Liver (tissue), 9 donors: Measurements from ENCODE around the gene RBBP4. TPM values are rescaled to one million over a fixed set of nuclear protein-coding genes. Genes with fewer than 3 reads are reported as not detected.

Experiments
- DNase-seq: peaks from one replicate; pipeline ENCODE4 v3.0.0-alpha.2; 2017; ENCODE audit warnings: low spot score
- H3K27ac ChIP-seq, 2 donors: one replicate each; pipeline ENCODE4 v1.7.0; 2013; ENCODE audit warnings: inconsistent platforms in 2 of 2, low read length in 2 of 2, control low read depth in 1 of 2, low read depth in 1 of 2, mild to moderate bottlenecking in 1 of 2
- H3K27me3 ChIP-seq, 4 donors: one replicate each; pipeline versions ENCODE4 v1.6.1 to v1.7.0; 2013; ENCODE audit warnings: low read length in 3 of 4, inconsistent platforms in 1 of 4, mild to moderate bottlenecking in 1 of 4, moderate library complexity in 1 of 4; ENCODE audit not compliant: control insufficient read depth in 4 of 4, insufficient read depth in 4 of 4
- H3K36me3 ChIP-seq, 4 donors: one replicate each; pipeline versions ENCODE4 v1.6.1 to v1.7.0; 2013; ENCODE audit warnings: low read length in 3 of 4, mild to moderate bottlenecking in 3 of 4, low read depth in 1 of 4, moderate library complexity in 1 of 4; ENCODE audit not compliant: control insufficient read depth in 4 of 4, insufficient read depth in 3 of 4
- H3K4me1 ChIP-seq, 4 donors: one replicate each; pipeline versions ENCODE4 v1.6.1 to v1.7.0; 2013; ENCODE audit warnings: low read length in 3 of 4, mild to moderate bottlenecking in 3 of 4, moderate library complexity in 1 of 4; ENCODE audit not compliant: control insufficient read depth in 4 of 4, insufficient read depth in 4 of 4
- H3K4me3 ChIP-seq, 3 donors: one replicate each; pipeline versions ENCODE4 v1.6.1 to v1.7.0; 2013; ENCODE audit warnings: low read length in 3 of 3, control low read depth in 1 of 3, low read depth in 1 of 3, mild to moderate bottlenecking in 1 of 3
- H3K9ac ChIP-seq, 2 donors: one replicate each; pipeline ENCODE4 v1.7.0; 2013; ENCODE audit warnings: low read length in 2 of 2, mild to moderate bottlenecking in 2 of 2, moderate library complexity in 2 of 2, control low read depth in 1 of 2, low read depth in 1 of 2
- H3K9me3 ChIP-seq, 4 donors: one replicate each; pipeline versions ENCODE4 v1.6.1 to v1.7.0; 2013; ENCODE audit warnings: low read length in 3 of 4; ENCODE audit not compliant: control insufficient read depth in 4 of 4
- EGR1 ChIP-seq, 2 donors: IDR thresholded peaks; 2 replicates each; pipeline ENCODE4 v1.6.1; 2016 to 2018; ENCODE audit warnings: antibody characterized with exemption in 2 of 2, low read depth in 2 of 2
- FOXA1 ChIP-seq: IDR thresholded peaks from 2 replicates; pipeline ENCODE4 v1.6.1; 2016; ENCODE audit warnings: antibody characterized with exemption
- GABPA ChIP-seq, 2 donors: IDR thresholded peaks in 1 of 2; conservative IDR thresholded peaks in 1 of 2; 2 replicates each; pipeline ENCODE4 v1.6.1; 2016; ENCODE audit warnings: antibody characterized with exemption in 2 of 2, mild to moderate bottlenecking in 1 of 2, moderate library complexity in 1 of 2
- HNF4A ChIP-seq, 2 donors: conservative IDR thresholded peaks; 2 replicates each; pipeline ENCODE4 v1.6.1; 2016; ENCODE audit warnings: antibody characterized with exemption in 2 of 2, mild to moderate bottlenecking in 2 of 2
- HNF4G ChIP-seq: IDR thresholded peaks from 2 replicates; pipeline ENCODE4 v1.6.1; 2016; ENCODE audit warnings: antibody characterized with exemption
- JUND ChIP-seq, 2 donors: IDR thresholded peaks; 2 replicates each; pipeline ENCODE4 v1.6.1; 2016; ENCODE audit warnings: antibody characterized with exemption in 2 of 2
- NR2F2 ChIP-seq: IDR thresholded peaks from 2 replicates; pipeline ENCODE4 v1.6.1; 2016; ENCODE audit warnings: antibody characterized with exemption
- RXRA ChIP-seq, 2 donors: IDR thresholded peaks; 2 replicates each; pipeline ENCODE4 v1.6.1; 2017 to 2018; ENCODE audit warnings: antibody characterized with exemption in 2 of 2, mild to moderate bottlenecking in 1 of 2
- SP1 ChIP-seq: IDR thresholded peaks from 2 replicates; pipeline ENCODE4 v1.6.1; 2018; ENCODE audit warnings: antibody characterized with exemption, mild to moderate bottlenecking
- TAF1 ChIP-seq: conservative IDR thresholded peaks from 2 replicates; pipeline ENCODE4 v1.6.1; 2016; ENCODE audit warnings: antibody characterized with exemption, mild to moderate bottlenecking
- YY1 ChIP-seq: IDR thresholded peaks from 2 replicates; pipeline ENCODE4 v1.6.1; 2016; ENCODE audit warnings: antibody characterized with exemption, mild to moderate bottlenecking
- WGBS: extraction: QIAGEN DNeasy Blood & Tissue Kit; methylation state at CpG from one replicate; pipeline ENCODE4 v1.1.7; 2013; 5-methylcytosine and 5-hydroxymethylcytosine counted together
- polyA plus RNA-seq, 2 donors: library from polyadenylated mRNA; stranded (reverse) in 1 of 2; unstranded in 1 of 2; fragments of 200-250 nt in 1 of 2; fragments of >200 nt in 1 of 2; fragmentation: Nextera tagmentation in 1 of 2; extraction: Ambion mirVana in 1 of 2; gene quantifications; one replicate each; pipeline versions ENCODE4 v1.2.1 to v1.2.3, GENCODE V29; 2013 to 2015
- total RNA-seq, 2 donors: library from RNA; depleted of rRNA; stranded (reverse); fragments of >200 nt; gene quantifications; one replicate each; pipeline ENCODE4 v1.2.3, GENCODE V29; 2014
- TF ChIP-seq, protein P1 (sequence below): fragments of 150-350 bp; IDR thresholded peaks from 2 replicates; pipeline ENCODE4 v1.5.1; 2017; ENCODE audit warnings: improper control_type of control experiment, low read depth, low read length; ENCODE audit not compliant: missing input control
- TF ChIP-seq, protein P2 (sequence below): IDR thresholded peaks from 2 replicates; pipeline ENCODE4 v1.6.1; 2016; ENCODE audit warnings: antibody characterized with exemption, mild to moderate bottlenecking
- TF ChIP-seq, protein P3 (sequence below): IDR thresholded peaks from 2 replicates; pipeline ENCODE4 v1.6.1; 2016; ENCODE audit warnings: antibody characterized with exemption
- TF ChIP-seq, protein P4 (sequence below): IDR thresholded peaks from 2 replicates; pipeline ENCODE4 v1.6.1; 2016; ENCODE audit warnings: antibody characterized with exemption
- TF ChIP-seq, protein P5 (sequence below): IDR thresholded peaks from 2 replicates; pipeline ENCODE4 v1.6.1; 2016; ENCODE audit warnings: antibody characterized with exemption
- donor health status: healthy.
- donor health status: healthy.
- donor health status: healthy.
- donor health status: healthy.
- donor health status: healthy.

RBBP4 gene
- total and polyA plus RNA-seq, 4 donors: 35.3 to 93.1 (median 49.0) TPM

DNA sequence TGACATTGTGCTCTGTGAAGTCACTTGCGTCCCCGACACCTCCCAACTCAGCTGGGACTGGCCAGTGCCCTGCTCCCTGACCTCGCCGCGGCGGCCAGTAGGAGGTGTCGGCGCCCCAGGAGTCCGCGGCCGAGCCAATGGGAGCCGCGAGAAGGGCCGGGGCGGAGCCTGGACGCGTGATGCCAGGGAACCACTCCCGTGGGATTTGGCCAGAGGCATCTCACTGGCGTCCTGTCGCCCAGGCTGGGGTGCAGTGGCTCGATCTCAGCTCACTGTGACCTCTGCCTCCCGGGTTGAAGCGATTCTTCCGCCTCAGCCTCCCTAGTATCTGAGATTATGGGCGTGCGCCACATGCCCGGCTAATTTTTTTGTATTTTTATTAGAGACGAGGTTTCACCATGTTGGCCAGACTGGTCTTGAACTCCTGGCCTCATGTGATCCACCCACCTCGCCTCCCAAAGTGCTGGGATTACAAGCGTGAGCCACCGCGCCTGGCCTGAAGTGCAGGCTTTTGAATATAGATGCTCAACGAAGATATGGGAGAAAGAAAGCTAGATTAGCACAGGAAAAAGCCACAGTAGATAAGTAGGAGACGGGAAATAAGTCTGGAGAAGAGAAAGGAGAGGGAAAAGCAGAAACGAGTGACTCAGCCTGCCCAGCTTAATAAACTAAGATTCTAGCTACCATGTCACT is 38.7 kb upstream of the RBBP4 start:
- Histone ChIP-seq H3K27me3 (no peaks in the 10 kb centered on the region), H3K9me3 (no peaks in the 10 kb centered on the region), H3K36me3 (no peaks in the 10 kb centered on the region), H3K4me1 (peaks cover 0 to 7% (median 2%) of the 10 kb centered on the region in 4 donors), H3K9ac (no peak overlapping the region), H3K27ac (no peak overlapping the region), H3K4me3 (peak overlapping the region; percentile 33 to 76 (median 63))
- DNase-seq: peak; percentile 69
- 10% methylated on average over 35 of the region's 35 CpGs for WGBS
- TF ChIP-seq, protein P1, sequence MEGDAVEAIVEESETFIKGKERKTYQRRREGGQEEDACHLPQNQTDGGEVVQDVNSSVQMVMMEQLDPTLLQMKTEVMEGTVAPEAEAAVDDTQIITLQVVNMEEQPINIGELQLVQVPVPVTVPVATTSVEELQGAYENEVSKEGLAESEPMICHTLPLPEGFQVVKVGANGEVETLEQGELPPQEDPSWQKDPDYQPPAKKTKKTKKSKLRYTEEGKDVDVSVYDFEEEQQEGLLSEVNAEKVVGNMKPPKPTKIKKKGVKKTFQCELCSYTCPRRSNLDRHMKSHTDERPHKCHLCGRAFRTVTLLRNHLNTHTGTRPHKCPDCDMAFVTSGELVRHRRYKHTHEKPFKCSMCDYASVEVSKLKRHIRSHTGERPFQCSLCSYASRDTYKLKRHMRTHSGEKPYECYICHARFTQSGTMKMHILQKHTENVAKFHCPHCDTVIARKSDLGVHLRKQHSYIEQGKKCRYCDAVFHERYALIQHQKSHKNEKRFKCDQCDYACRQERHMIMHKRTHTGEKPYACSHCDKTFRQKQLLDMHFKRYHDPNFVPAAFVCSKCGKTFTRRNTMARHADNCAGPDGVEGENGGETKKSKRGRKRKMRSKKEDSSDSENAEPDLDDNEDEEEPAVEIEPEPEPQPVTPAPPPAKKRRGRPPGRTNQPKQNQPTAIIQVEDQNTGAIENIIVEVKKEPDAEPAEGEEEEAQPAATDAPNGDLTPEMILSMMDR: peak; percentile 31
- peak; percentile 40 to 53 for TF ChIP-seq HNF4A (conservative IDR thresholded peaks at IDR 0.05)
- peak; percentile 44 for TF ChIP-seq YY1
- no peak for TF ChIP-seq HNF4G
- TF ChIP-seq TAF1: peak; percentile 64
- TF ChIP-seq EGR1 (IDR thresholded peaks at IDR 0.05; ENCODE audit: low read depth in 2 of 2): no peak
- TF ChIP-seq NR2F2: peak; percentile 35
- peak; percentile 62 to 83 for TF ChIP-seq RXRA (IDR thresholded peaks at IDR 0.05)
- TF ChIP-seq, protein P2, sequence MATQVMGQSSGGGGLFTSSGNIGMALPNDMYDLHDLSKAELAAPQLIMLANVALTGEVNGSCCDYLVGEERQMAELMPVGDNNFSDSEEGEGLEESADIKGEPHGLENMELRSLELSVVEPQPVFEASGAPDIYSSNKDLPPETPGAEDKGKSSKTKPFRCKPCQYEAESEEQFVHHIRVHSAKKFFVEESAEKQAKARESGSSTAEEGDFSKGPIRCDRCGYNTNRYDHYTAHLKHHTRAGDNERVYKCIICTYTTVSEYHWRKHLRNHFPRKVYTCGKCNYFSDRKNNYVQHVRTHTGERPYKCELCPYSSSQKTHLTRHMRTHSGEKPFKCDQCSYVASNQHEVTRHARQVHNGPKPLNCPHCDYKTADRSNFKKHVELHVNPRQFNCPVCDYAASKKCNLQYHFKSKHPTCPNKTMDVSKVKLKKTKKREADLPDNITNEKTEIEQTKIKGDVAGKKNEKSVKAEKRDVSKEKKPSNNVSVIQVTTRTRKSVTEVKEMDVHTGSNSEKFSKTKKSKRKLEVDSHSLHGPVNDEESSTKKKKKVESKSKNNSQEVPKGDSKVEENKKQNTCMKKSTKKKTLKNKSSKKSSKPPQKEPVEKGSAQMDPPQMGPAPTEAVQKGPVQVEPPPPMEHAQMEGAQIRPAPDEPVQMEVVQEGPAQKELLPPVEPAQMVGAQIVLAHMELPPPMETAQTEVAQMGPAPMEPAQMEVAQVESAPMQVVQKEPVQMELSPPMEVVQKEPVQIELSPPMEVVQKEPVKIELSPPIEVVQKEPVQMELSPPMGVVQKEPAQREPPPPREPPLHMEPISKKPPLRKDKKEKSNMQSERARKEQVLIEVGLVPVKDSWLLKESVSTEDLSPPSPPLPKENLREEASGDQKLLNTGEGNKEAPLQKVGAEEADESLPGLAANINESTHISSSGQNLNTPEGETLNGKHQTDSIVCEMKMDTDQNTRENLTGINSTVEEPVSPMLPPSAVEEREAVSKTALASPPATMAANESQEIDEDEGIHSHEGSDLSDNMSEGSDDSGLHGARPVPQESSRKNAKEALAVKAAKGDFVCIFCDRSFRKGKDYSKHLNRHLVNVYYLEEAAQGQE: peak; percentile 32
- TF ChIP-seq, protein P3, sequence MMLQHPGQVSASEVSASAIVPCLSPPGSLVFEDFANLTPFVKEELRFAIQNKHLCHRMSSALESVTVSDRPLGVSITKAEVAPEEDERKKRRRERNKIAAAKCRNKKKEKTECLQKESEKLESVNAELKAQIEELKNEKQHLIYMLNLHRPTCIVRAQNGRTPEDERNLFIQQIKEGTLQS: no peak
- no peak for TF ChIP-seq FOXA1
- TF ChIP-seq JUND (IDR thresholded peaks at IDR 0.05): peak in 1 of 2 donors; percentile 23
- TF ChIP-seq, protein P4, sequence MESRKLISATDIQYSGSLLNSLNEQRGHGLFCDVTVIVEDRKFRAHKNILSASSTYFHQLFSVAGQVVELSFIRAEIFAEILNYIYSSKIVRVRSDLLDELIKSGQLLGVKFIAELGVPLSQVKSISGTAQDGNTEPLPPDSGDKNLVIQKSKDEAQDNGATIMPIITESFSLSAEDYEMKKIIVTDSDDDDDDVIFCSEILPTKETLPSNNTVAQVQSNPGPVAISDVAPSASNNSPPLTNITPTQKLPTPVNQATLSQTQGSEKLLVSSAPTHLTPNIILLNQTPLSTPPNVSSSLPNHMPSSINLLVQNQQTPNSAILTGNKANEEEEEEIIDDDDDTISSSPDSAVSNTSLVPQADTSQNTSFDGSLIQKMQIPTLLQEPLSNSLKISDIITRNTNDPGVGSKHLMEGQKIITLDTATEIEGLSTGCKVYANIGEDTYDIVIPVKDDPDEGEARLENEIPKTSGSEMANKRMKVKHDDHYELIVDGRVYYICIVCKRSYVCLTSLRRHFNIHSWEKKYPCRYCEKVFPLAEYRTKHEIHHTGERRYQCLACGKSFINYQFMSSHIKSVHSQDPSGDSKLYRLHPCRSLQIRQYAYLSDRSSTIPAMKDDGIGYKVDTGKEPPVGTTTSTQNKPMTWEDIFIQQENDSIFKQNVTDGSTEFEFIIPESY: peak; percentile 71
- TF ChIP-seq, protein P5, sequence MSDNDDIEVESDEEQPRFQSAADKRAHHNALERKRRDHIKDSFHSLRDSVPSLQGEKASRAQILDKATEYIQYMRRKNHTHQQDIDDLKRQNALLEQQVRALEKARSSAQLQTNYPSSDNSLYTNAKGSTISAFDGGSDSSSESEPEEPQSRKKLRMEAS: no peak
- peak; percentile 73 for TF ChIP-seq SP1
- TF ChIP-seq GABPA (IDR thresholded peaks at IDR 0.05 in 1 of 2, conservative IDR thresholded peaks at IDR 0.05 in 1 of 2): no peak
